Dendritic cell treated with granulocyte-macrophage colony-stimulating factor and Interleukin-4, amounts not matched to agents 40 ng/mL and 50 ng/mL, for 4 days (primary cell): ENCODE measurements around the gene RABEP2.
"Not testable (repeated sequence)": the region's sequence is repeated elsewhere in the genome, so short reads cannot be mapped to it uniquely, and the experiment has no call there.

Source experiments
- H3K27ac Mint-ChIP-seq: one replicate; pipeline ENCODE4 v1.8.0; 2022; ENCODE audit warnings: mild to moderate bottlenecking, mixed read lengths
- H3K27me3 Mint-ChIP-seq: one replicate; pipeline ENCODE4 v1.8.0; 2022; ENCODE audit warnings: mild to moderate bottlenecking, mixed read lengths
- H3K36me3 Mint-ChIP-seq: one replicate; pipeline ENCODE4 v1.8.0; 2022; ENCODE audit warnings: low read depth, mixed read lengths
- H3K4me1 Mint-ChIP-seq: one replicate; pipeline ENCODE4 v1.8.0; 2022; ENCODE audit warnings: low read depth, mixed read lengths
- H3K4me3 Mint-ChIP-seq: one replicate; pipeline ENCODE4 v1.8.0; 2022; ENCODE audit warnings: mild to moderate bottlenecking, moderate library complexity, mixed read lengths
- H3K9me3 Mint-ChIP-seq: one replicate; pipeline ENCODE4 v1.8.0; 2022; ENCODE audit warnings: mixed read lengths
- intact Hi-C: fragments of 100-400 bp; cut with micrococcal nuclease; formaldehyde crosslinking; loops from one replicate; pipeline ENCODE4 v1.15.0; 2022

The RABEP2 gene

GRCh38 chr16:28904828-28905227, 20.2 kb downstream of the RABEP2 start:
- Mint-ChIP-seq H3K27me3 (no peaks in the 10 kb centered on the region), H3K4me1 (peaks cover 20% of the 10 kb centered on the region), H3K4me3 (no peak overlapping the region), H3K36me3 (peaks cover 62% of the 10 kb centered on the region), H3K27ac (no peak overlapping the region), H3K9me3 (no peaks in the 10 kb centered on the region)
- intact Hi-C loops: no loop called here

- Mint-ChIP-seq H3K36me3 (peaks cover 57% of the 10 kb centered on the region), H3K4me3 (no peak overlapping the region), H3K4me1 (peaks cover 20% of the 10 kb centered on the region), H3K9me3 (no peaks in the 10 kb centered on the region), H3K27ac (no peak overlapping the region), H3K27me3 (no peaks in the 10 kb centered on the region)
- intact Hi-C loops: no loop called here
Measured at GRCh38 chr16:28904363-28904762, 20.7 kb downstream of the RABEP2 start.

- intact Hi-C loops: no loop called here
- H3K27ac Mint-ChIP-seq: no peak overlapping the region
Measured at GRCh38 chr16:28903344-28904042, 21.5 kb downstream of the RABEP2 start.

GRCh38 chr16:28902909-28903308, 22.1 kb downstream of the RABEP2 start:
- intact Hi-C loops: no loop called here
- no peak overlapping the region for H3K4me3 Mint-ChIP-seq
- H3K27me3 Mint-ChIP-seq: no peaks in the 10 kb centered on the region
- peaks cover 20% of the 10 kb centered on the region for H3K4me1 Mint-ChIP-seq
- no peaks in the 10 kb centered on the region for H3K9me3 Mint-ChIP-seq
- H3K36me3 Mint-ChIP-seq: peaks cover 43% of the 10 kb centered on the region
- peak overlapping the region; percentile 26 for H3K27ac Mint-ChIP-seq

More at GRCh38 chr16:28903344-28904042, 21.5 kb downstream of the RABEP2 start:
- no peaks in the 10 kb centered on the region for H3K27me3 Mint-ChIP-seq
- H3K4me3 Mint-ChIP-seq: no peak overlapping the region
- H3K36me3 Mint-ChIP-seq: peaks cover 49% of the 10 kb centered on the region
- no peaks in the 10 kb centered on the region for H3K9me3 Mint-ChIP-seq
- H3K4me1 Mint-ChIP-seq: peaks cover 20% of the 10 kb centered on the region

GRCh38 chr16:28901862-28902261, 23.2 kb downstream of the RABEP2 start:
- Mint-ChIP-seq H3K27me3 (no peaks in the 10 kb centered on the region), H3K36me3 (peaks cover 35% of the 10 kb centered on the region), H3K9me3 (no peaks in the 10 kb centered on the region), H3K4me1 (peaks cover 20% of the 10 kb centered on the region), H3K27ac (no peak overlapping the region), H3K4me3 (no peak overlapping the region)
- intact Hi-C loops: no loop called here

- Mint-ChIP-seq H3K27me3 (no peaks in the 10 kb centered on the region), H3K27ac (no peak overlapping the region), H3K36me3 (peaks cover 22% of the 10 kb centered on the region), H3K4me1 (peaks cover 20% of the 10 kb centered on the region), H3K9me3 (no peaks in the 10 kb centered on the region), H3K4me3 (no peak overlapping the region)
- intact Hi-C loops: no loop called here
Measured at GRCh38 chr16:28900601-28901000, 24.4 kb downstream of the RABEP2 start.

GRCh38 chr16:28899882-28900590, 25.0 kb downstream of the RABEP2 start:
- Mint-ChIP-seq H3K9me3 (no peaks in the 10 kb centered on the region), H3K36me3 (peaks cover 16% of the 10 kb centered on the region), H3K27me3 (no peaks in the 10 kb centered on the region), H3K27ac (no peak overlapping the region), H3K4me3 (no peak overlapping the region), H3K4me1 (peaks cover 20% of the 10 kb centered on the region)
- intact Hi-C loops: no loop called here

GRCh38 chr16:28898942-28899341, 26.1 kb downstream of the RABEP2 start:
- Mint-ChIP-seq H3K4me3 (no peak overlapping the region), H3K36me3 (peaks cover 5% of the 10 kb centered on the region), H3K27ac (no peak overlapping the region), H3K9me3 (no peaks in the 10 kb centered on the region), H3K27me3 (no peaks in the 10 kb centered on the region), H3K4me1 (peaks cover 20% of the 10 kb centered on the region)
- intact Hi-C loops: no loop called here

- no peaks in the 10 kb centered on the region for H3K27me3 Mint-ChIP-seq
- intact Hi-C loops: no loop called here
- H3K36me3 Mint-ChIP-seq: no peaks in the 10 kb centered on the region
- no peak overlapping the region for H3K27ac Mint-ChIP-seq
- no peak overlapping the region for H3K4me3 Mint-ChIP-seq
- H3K9me3 Mint-ChIP-seq: no peaks in the 10 kb centered on the region
- H3K4me1 Mint-ChIP-seq: peaks cover 15% of the 10 kb centered on the region
Measured at GRCh38 chr16:28898266-28898665, 26.8 kb downstream of the RABEP2 start.

GRCh38 chr16:28897826-28898225, 27.2 kb downstream of the RABEP2 start:
- Mint-ChIP-seq H3K36me3 (no peaks in the 10 kb centered on the region), H3K9me3 (no peaks in the 10 kb centered on the region), H3K27me3 (no peaks in the 10 kb centered on the region), H3K27ac (no peak overlapping the region), H3K4me3 (no peak overlapping the region), H3K4me1 (peaks cover 11% of the 10 kb centered on the region)
- intact Hi-C loops: no loop called here

- Mint-ChIP-seq H3K4me3 (no peak overlapping the region), H3K36me3 (no peaks in the 10 kb centered on the region), H3K27me3 (no peaks in the 10 kb centered on the region), H3K9me3 (no peaks in the 10 kb centered on the region), H3K27ac (no peak overlapping the region), H3K4me1 (no peaks in the 10 kb centered on the region)
- intact Hi-C loops: no loop called here
Measured at GRCh38 chr16:28895609-28896008, 29.4 kb downstream of the RABEP2 start.

- Mint-ChIP-seq H3K4me1 (no peaks in the 10 kb centered on the region), H3K27ac (no peak overlapping the region), H3K36me3 (no peaks in the 10 kb centered on the region), H3K4me3 (no peak overlapping the region), H3K27me3 (no peaks in the 10 kb centered on the region), H3K9me3 (no peaks in the 10 kb centered on the region)
- intact Hi-C loops: no loop called here
Measured at GRCh38 chr16:28893291-28893690, 31.7 kb downstream of the RABEP2 start.

GRCh38 chr16:28891964-28892890, 32.8 kb downstream of the RABEP2 start:
- Mint-ChIP-seq H3K36me3 (no peaks in the 10 kb centered on the region), H3K4me1 (no peaks in the 10 kb centered on the region), H3K27ac (no peak overlapping the region), H3K4me3 (no peak overlapping the region), H3K9me3 (no peaks in the 10 kb centered on the region), H3K27me3 (no peaks in the 10 kb centered on the region)
- intact Hi-C loops: no loop called here

- H3K27me3 Mint-ChIP-seq, H3K9me3 Mint-ChIP-seq, H3K36me3 Mint-ChIP-seq, H3K27ac Mint-ChIP-seq, H3K4me3 Mint-ChIP-seq, intact Hi-C loops, H3K4me1 Mint-ChIP-seq: not testable (repeated sequence)
Measured at GRCh38 chr16:28890355-28890754, 34.7 kb downstream of the RABEP2 start.
